ENCODE measurements around the gene PACRG.

The PACRG gene

DNA sequence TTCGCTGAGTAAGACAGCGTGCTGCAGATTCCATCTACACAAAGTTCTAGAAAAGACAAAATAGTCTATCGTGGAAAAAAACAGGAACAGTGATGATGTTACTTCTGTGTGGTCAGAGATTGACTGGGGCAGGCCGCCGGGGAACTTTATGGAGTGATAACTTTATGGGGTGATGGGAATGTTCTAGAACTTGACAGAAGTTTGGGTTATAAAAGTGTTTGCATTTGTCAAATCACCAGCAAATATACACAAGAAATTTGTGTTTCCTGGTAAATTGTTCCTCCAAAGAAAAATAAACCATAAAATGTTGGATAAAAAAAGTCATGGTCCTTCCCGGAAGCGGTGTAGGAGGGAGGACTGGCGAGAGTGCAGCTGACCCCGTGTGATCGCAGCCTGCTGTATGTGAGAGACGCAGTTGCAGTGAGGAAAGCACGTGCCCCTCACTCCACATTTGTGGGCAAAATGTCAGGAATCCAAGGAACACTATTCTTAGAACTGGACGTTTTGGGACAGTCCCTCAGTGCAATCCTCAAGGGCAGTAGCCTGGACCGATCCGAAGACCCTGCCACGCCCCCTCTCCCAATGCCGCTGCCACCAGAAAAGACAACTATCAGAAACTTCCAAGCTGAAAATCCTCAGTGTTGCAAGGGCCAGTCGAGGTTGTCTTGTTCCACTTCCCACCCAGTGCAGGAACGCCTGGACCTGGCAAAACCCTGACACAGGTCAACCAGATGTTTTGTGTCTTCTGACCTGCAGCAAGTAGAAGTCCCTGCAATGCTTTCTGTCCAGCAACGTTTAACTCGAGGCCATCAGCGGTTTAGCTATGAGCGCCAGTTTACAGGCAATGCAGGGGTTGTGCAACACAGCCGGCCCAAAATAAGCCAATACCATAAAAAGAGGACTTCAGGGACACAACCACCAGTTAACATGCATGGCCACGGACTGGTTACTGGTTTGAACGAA lies 606.2 kb downstream of the PACRG start:
- no peak for DNase-seq (ENCODE audit: low read depth in 2 of 2)

DNA sequence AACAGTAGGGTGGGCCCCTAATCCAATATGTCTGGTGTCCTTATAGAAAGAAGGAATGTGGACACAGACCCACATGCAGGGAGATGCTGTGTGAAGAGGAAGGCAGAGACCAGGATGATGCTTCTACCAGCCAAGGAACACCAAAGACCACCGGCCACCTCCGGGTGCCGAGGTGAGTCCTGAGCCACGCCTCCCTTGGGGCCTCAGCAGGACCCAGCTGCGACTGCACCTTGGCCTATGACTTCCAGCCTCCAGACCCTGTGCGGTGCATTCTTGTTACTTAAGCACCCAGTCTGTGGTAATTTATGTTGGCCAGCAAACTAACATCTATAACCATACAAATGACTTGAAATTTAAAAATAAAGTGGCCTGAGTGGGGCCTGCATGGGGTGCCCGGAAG lies 607.3 kb downstream of the PACRG start:
- no peak for DNase-seq (ENCODE audit: low read depth in 2 of 2)

DNA sequence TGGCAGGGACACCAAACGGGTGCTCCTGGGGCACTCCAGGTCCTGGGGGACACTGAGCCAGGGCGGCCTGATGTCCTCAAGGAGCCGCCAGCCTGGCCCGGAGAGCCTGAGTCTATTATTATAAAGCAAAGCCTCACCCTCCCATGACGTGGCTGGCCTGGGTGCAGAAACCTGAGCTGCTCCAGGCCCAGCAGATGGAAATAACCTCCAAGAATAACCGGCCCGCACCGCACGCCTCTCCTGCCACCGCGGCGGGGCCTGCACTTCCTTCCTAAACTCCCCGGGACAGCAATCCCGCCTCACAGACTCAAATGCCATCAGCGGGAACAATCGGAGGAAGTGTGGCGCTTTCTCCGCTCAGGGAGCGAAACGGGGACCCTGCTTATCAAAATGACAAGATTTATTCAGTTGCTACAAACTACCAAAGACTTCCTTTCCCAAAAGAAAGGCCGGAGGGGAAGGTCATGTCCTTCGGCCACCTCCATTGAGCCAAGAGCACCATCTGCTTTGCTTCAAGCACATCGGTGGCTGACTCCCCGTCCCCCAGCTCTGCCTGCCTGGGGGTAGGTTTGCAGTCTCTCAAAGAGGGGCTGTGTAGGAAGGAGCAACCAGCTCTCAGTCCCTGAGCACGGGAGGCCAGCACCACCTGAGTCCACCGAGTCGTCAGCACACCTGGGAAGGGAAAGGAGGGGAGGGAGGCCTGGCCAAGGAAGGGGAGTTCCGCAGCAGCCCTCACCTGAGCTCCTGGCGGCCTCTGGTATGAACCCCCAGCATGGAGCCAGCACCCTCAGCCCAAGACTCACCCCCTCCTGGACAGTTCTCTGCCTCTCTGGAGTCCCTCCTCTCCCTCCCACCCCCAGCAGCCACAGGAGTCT lies 608.1 kb downstream of the PACRG start:
- no peak for DNase-seq (ENCODE audit: low read depth in 2 of 2)

DNA sequence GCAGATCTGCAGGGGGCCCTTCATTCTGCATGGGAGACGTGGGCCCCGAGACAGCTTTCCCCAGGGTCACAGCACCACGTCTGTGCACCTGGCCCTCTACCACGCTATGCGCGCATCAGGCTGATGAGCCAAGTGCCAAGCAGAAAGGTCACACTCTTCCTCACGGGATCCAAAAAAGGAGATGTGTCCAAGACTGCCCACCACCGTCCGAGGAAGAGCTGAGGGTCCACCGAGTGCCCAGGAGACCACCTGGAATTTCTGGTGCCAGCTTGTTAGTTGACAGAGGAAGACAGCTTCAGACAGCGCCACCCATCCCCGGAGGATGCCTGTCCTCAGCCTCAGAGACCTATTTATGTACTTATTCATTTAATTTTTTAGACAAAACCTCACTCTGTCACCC lies 609.2 kb downstream of the PACRG start:
- DNase-seq (ENCODE audit: low read depth in 2 of 2), result no peak

DNA sequence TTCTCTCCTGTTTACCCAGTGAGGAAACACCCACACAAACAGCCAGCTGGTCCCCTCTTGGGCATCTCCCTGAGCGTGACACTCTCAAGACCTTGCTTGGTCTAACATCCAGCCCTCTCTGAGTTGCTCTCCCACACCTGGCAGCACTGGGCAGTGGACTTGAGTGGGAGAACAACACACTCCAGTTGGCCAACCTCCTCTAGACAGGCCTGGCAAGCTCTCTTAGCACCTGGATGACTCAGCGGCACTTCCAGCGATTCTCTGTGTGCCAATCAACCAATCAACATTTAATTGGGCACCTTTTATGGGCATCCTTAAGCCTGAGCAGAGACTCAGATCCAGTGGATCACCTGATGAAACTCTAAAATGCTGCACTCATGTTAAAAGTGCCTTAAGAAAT lies 610.2 kb downstream of the PACRG start:
- no peak for DNase-seq (ENCODE audit: low read depth in 2 of 2)

DNA sequence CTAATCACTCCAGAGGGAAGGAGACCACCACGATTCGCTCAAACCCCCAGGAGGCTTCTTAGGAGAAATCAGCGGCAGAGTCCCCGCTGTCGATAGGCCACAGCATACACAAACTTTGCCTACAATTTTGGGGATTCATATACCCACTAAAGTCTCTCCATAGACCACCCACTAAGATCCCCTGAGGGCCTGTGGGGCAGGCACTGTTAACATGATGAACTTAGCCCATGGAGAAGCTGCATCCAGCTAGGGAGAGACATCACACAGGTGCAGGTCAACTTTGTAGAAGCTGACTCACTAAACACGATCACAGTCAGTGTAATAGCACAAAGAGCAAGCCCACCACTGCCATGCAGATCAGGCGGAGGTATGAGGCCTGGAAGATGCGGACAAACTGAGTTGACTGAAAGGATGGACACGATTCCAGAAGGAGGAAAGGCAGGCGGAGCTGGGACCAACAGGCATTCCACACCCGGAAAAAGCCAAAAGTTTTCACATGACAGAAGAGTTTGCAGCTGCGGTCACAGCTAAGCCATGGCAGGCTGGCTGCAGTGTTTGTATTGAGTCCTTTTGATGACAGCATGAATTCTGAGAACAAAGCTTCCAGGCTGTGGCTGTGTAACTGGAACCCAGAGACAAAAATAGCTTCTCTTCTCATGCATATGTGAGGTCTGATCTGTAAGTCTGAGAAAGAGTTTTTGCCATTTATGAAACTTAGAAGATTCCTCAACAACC lies 611.1 kb downstream of the PACRG start:
- no peak for DNase-seq (ENCODE audit: low read depth in 2 of 2)

DNA sequence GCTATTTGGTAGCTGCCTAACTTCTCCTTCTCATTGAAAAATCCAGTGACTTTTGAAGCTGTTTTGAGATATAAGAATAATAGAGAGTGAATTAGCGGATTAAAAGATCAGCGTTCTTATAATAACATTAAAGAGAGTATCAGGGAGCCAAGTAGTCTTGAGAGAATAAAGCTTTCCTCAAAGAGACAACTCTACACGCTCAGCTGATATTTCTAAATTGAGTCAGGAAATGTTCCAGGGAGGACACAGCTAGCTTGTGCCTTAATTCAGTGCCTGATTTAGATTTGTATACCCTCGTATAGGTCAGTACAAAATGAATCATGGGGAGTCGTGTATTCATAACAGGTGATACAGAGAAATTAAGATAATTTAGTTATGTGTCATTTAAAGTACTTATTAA lies 611.7 kb downstream of the PACRG start:
- DNase-seq (ENCODE audit: low read depth in 2 of 2), result no peak

DNA sequence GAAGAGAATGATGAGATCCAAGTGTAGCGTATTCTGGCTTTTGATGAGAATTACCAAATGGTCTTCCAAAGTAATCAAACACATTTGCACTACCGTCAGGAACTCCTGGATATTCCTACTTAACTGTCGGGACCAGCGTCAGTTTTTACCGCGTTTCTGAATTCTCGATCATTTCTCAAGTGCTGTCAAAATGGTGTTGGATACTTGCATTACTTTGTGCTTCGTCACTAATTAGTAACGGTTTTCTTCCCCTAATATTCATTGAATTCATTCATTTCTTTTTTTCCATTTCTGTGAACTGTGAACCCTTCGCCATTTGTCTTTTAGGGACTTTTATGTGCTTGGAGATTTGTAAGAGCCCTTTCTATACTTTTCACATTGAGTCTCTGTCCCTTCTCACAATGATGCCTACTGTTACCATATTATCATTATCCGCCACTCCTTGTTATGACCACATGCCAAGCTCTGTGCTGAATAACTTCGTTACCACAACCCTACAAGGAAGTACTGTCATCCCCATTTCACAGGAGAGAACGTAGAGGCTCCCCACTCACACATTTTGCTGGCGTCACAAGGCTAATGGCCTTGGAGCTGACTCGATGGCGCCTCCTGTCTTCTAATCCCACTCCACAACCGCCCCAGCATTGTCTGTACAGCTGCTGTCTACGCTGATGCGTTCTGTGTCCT lies 612.6 kb downstream of the PACRG start:
- no peak for DNase-seq (ENCODE audit: low read depth in 2 of 2)

DNA sequence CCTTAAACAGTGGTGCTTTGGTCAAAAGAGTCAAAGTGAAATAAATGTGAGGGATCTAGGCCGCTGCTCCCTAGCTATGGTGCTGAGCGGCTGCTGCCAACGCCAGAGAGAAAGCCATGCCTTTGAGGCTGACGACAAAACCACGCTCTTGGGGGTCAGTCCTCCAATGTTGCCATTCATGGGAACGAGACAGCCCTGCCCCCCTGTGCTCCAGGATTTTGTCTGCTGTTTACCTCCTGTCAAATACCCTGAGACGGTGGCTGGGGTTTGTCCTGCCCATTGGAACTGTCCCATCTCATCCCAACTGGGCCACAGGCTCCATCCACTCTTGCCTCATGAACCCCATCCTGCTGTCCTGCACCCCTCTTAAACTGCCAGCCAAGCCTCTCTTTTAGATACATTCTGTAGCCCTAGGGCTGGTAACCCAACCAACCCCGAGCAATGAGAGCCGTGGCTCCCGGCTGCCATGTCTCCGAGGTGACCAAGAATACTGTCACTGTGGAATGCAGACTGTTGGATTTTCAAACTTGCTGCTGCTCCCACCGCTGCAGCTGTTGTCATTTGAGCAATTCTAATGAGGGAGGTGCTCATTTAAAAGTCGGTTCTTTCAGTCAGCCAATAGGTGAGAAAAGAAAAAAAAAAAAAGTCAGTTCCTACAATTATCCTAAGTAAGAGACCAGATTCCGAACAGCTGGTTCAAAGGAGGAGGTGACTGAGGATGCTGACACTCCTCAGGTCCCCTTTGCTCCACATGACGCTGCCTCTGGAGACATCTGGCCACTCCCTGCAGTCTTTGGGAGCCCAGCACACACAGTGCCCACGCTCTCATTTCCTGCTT lies 613.7 kb downstream of the PACRG start:
- no peak for DNase-seq (ENCODE audit: low read depth in 2 of 2)

DNA sequence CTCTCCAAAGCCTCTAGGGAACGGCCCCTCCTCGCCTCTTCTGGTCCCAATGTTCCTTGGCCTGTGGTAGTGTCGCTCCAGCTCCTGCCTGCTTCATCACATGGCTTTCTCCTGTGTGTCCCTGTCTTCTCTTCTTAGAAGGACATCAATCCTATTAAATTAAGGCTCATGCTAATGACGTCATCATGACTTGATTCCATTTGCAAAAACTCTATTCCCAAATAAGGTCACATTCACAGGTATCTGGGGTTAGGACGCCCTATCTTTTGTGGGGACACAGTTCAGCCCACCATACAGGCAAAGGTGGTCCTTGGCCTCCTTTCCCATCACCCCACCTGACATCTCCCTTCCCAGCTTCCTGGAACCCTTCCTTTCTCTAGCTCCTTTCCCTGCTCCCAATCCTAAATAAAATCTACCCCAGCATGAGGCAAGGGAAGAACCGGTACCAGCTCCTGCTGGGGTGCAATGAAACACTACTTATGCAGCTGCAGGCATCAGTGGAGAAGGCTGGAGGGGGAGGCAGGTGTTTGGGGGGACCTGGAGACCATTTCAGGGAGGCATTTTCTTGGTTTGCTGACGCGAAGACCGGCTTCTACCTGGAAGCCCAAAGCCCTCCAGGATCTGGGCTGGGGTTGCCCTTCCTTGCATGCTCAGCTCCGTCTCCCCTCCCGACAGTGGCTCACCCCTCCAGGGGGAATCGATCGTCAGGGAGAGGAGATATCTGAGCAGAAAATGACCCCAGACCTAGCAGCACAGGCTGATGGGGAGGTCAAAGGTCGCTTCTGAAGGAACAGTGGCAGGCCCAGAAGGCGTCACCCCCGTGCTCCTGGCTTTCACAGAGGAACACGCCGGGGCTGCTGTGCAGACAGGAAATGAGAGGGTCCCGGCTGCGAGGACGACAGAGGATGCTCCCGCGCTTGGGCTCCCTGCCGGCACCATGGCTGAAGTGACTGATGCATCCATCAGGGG lies 615.1 kb downstream of the PACRG start:
- DNase-seq (ENCODE audit: low read depth in 2 of 2), result no peak

DNA sequence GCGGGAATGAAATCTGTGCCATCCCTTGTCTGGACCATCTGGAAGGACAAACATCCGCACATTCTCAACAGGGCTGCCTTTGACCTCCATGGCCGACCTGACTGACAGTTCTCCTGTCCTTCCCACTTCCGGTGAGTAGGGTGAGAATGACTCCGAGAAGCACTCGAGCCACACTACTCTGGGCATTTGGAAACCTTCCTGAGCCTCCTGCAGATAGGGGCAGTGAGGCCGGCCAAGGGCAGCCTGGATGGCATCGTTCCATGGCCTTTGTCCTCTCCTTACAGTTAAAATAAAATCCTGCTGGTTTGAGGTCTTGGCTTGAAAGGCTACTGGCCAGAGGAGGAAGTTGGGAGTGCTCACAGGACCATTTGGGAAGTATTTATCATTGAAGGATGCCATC lies 615.8 kb downstream of the PACRG start:
- DNase-seq (ENCODE audit: low read depth in 2 of 2), result no peak

DNA sequence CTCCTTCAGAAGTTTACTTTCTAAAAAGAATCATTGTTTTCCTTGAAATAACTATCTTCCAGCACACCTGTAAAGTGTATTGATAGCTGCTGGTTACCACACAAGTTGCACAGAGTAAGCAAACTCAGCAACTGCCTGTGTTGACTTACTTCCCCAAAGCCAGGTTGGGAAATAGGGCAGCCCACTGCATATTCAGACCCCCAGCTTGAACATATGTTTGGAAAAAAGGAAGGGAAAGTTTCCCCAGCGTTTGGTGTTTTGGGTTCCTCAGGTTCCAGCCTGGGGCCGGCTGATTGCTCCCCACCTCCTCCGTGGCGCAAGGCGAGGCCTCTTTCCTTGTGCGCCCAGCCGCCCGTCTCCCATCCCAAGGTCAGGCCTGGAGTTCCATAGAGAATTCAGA lies 616.6 kb downstream of the PACRG start:
- no peak for DNase-seq (ENCODE audit: low read depth in 2 of 2)

DNA sequence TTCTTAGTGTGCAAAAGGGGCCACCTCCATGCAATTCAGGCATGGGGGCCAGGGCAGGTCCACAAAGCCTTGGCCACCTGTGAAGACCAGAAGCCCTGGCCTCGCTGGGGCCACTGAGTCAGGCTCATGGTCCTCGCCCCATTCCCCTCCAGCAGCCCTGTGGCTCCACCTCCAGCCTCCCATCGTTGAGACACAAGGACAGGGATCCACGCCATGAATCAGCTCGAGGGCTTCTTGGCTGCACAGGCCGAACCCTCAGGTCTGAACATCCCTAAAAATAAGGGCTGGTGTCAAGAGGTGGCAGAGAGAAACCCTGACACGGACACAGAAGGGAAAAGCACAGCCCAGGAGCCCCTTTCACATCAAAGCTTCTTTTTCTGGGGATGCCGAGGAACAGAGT lies 618.2 kb downstream of the PACRG start:
- no peak for DNase-seq (ENCODE audit: low read depth in 2 of 2)

DNA sequence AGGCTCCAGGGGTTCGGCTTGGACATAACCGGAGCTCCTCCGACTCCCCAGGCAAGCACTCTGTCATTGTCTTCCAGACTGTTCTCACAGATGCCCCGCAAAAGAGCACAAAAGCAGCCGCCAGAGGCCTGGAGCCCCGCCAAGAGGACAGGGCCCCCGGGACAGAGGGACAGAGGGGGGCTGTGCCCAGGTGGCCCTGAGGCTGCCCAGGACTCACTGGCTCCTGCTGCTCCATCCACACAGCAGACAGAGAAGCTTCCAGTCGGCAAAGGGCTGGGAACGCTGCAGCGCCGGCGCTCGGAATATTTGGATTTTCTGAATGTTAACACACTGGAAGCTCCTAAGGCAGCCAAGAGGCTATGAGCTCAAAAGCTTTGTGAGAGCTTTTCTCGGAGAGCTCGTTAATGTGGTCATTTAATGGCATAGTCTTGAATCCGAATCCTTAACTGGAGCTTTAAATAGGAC lies 618.8 kb downstream of the PACRG start:
- DNase-seq (ENCODE audit: low read depth in 2 of 2), result no peak

DNA sequence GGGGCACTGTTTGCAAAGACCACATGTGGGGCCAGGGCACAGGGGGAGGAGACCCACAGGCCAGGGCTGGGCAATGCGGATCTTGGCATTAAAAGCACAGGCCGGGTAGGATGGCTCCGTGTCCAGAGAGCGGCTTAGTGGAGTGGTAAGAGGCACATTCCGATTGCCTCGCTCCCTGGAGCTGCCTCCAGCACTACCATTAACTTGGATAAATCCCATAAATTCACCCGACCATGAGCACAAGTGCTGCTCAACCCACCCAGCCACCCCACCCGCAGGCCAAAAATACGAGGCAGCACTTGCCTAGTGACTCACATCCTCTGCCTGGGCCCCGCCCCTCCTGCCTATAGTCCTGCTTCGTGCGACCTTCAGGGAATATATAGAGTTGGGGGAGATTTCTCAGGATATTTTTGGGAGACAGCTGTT lies 619.3 kb downstream of the PACRG start:
- no peak for DNase-seq (ENCODE audit: low read depth in 2 of 2)

DNA sequence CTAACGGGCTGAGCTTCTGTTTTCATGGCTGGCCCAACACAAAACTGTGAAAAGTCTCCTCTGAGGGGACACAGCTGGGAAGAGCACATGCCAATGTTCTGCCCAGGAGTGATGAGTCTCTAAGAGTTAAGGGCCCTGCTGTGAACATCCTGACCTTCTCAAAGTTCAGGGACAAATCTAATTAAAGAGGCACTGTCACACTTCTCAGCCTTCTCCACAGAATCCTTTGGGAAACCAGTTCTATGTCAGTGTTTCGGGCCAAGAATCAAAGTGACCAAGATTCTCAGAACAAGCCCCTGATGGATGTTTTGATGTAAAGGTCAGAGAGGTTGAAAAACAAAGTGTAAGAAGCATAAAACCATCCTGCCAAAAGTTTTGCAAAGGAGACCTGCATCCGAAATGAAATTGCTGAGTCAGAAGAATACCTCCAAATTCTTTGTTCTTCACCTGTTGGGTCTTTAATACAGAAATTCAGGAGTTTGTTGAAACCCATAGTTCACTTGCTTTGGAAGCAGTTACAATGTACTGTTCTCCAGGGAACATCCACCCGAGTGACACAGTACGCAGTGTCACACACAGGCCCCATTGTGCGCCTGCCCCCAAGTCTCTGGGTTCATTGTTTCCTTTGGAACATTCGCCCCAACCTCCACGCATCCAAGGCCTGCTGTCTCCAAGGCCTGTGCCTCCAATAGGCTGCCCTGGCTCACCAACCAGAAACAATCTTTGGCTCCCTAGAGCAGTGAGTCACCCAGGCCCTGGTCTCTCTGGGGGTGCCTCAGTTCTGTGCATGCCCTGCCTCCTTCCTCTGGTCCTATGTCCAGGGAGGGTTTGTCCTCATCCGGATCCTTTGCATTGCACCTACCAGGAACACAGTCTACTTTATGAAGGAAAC lies 621.3 kb downstream of the PACRG start:
- DNase-seq (ENCODE audit: low read depth in 2 of 2), result no peak

DNA sequence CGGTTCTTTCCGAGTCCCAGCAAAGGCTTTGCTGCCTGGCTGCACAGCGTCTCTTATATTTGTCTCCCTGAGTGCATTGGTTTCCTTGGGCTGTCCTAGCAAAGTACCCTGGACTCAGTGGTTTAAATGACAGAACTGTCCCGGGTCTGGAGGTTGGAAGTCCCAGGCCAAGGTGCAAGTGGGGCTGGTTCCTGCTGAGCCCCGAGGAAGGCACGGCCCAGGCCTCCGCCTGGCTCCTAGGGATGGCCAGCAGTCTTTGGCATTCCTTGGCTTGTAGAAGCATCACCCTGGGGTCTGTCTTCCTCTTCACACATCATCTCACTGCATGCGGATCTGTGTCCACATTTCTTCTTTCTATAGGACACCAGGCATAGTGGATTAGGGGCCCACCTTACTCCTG lies 621.9 kb downstream of the PACRG start:
- DNase-seq (ENCODE audit: low read depth in 2 of 2), result no peak

DNA sequence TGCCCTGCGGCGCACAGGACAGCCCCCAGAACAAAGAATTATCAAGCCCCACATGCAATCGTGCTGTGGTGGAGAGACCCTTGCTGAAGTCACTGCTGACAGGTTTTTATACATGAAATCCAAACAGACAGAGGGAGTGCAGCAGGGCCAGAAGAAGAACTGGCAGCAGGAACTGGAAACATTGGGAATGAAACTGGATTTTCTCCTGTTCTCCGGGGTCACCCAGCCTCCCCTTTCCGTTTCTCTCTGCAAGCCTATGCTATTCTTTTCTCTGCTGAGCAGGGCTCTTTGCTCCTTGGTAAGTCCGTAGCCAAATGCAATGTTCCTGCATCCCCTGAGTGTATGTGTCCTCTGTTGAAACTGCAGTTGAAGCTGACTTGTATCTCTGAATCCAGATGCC lies 623.2 kb downstream of the PACRG start:
- DNase-seq (ENCODE audit: low read depth in 2 of 2), result no peak

All from activated CD4-positive, alpha-beta T cell treated with anti-CD3 and anti-CD28 coated beads for 24 hours (primary cell).